ENCODE measurements around the gene NME4.
"Not testable (repeated sequence)": the region's sequence is repeated elsewhere in the genome, so short reads cannot be mapped to it uniquely, and the experiment has no call there.

DNA sequence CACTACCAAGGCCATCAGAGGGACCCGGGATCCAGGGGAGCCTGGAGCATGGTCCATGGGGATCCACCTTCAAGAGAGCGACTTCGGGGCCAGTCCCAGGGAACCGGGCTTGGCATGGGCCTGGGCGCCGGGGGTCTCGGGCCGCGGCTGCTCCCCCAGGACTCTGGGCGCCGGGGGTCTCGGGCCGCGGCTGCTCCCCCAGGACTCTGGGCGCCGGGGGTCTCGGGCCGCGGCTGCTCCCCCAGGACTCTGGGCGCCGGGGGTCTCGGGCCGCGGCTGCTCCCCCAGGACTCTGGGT lies 34.3 kb upstream of the NME4 start:
- TF ChIP-seq, protein P1, sequence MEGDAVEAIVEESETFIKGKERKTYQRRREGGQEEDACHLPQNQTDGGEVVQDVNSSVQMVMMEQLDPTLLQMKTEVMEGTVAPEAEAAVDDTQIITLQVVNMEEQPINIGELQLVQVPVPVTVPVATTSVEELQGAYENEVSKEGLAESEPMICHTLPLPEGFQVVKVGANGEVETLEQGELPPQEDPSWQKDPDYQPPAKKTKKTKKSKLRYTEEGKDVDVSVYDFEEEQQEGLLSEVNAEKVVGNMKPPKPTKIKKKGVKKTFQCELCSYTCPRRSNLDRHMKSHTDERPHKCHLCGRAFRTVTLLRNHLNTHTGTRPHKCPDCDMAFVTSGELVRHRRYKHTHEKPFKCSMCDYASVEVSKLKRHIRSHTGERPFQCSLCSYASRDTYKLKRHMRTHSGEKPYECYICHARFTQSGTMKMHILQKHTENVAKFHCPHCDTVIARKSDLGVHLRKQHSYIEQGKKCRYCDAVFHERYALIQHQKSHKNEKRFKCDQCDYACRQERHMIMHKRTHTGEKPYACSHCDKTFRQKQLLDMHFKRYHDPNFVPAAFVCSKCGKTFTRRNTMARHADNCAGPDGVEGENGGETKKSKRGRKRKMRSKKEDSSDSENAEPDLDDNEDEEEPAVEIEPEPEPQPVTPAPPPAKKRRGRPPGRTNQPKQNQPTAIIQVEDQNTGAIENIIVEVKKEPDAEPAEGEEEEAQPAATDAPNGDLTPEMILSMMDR (conservative IDR thresholded peaks at IDR 0.05; ENCODE audit: low read length): not testable (repeated sequence)
- not testable (repeated sequence) for TF ChIP-seq EZH2phosphoT487 (IDR thresholded peaks at IDR 0.05; ENCODE audit: borderline replicate concordance, low read depth, low read length)

Data from OCI-LY7 (cell line).